ENCODE data around the gene DYNC2I2. TPM values are rescaled to one million over a fixed set of nuclear protein-coding genes. Genes with fewer than 3 reads are reported as not detected.

DYNC2I2 gene
- total RNA-seq, 1 experiment from 2014 or later: 58.6 TPM

- Histone ChIP-seq H3K27ac (ENCODE audit: insufficient read length, low read depth, low read length) (no peak overlapping the region), H4K91ac (ENCODE audit: insufficient read length, low read depth, low read length) (no peak overlapping the region), H3K9me3 (ENCODE audit: control insufficient read depth, low read depth, low read length) (no peaks in the 10 kb centered on the region), H4K5ac (ENCODE audit: insufficient read length, low read depth, low read length) (no peak overlapping the region), H3K14ac (ENCODE audit: insufficient read depth, low read length) (no peak overlapping the region), H3T11ph (ENCODE audit: low read length) (no peak overlapping the region), H2BK20ac (ENCODE audit: low read depth, low read length, poor library complexity, severe bottlenecking) (no peak overlapping the region), H2BK15ac (ENCODE audit: low read depth, low read length) (no peak overlapping the region), H3K4ac (ENCODE audit: low read depth, low read length) (no peak overlapping the region), H4K20me1 (ENCODE audit: control insufficient read depth, insufficient read depth, insufficient read length) (no peaks in the 10 kb centered on the region), H3K79me2 (ENCODE audit: insufficient read depth, low read length) (no peaks in the 10 kb centered on the region), H3K4me1 (ENCODE audit: insufficient read depth, low read length) (no peaks in the 10 kb centered on the region), H2BK5ac (ENCODE audit: insufficient read length, low read length) (no peak overlapping the region), H3K9ac (ENCODE audit: extremely low read depth, insufficient read length, low read length) (no peak overlapping the region), H2AK5ac (ENCODE audit: insufficient read length, low read length) (no peak overlapping the region), H4K8ac (replicated peaks; ENCODE audit: insufficient read length, low read depth, low read length) (no peak overlapping the region), H3K18ac (ENCODE audit: insufficient read length, low read depth, low read length) (no peak overlapping the region), H2AFZ (ENCODE audit: low read length) (no peak overlapping the region), H2BK12ac (ENCODE audit: insufficient read length, low read depth, low read length) (no peak overlapping the region), H3K23me2 (ENCODE audit: insufficient read length, low read depth, low read length, poor library complexity, severe bottlenecking) (no peaks in the 10 kb centered on the region), H3K4me2 (ENCODE audit: insufficient read depth, insufficient read length, low read length) (no peak overlapping the region), H2BK120ac (ENCODE audit: low read depth, low read length, poor library complexity, severe bottlenecking) (no peak overlapping the region), H3K56ac (ENCODE audit: insufficient read length, low read depth, low read length) (no peak overlapping the region), H3K23ac (ENCODE audit: insufficient read length, low read depth, low read length) (no peak overlapping the region), H3K79me1 (ENCODE audit: insufficient read depth, low read depth, low read length, poor library complexity, severe bottlenecking) (no peaks in the 10 kb centered on the region), H3K27me3 (ENCODE audit: insufficient read depth, low read length) (no peaks in the 10 kb centered on the region)
- H3K4me1 Mint-ChIP-seq: no peaks in the 10 kb centered on the region
- WGBS (ENCODE audit: extremely low coverage, insufficient read length, low lambda C conversion rate): no CpG with 5 or more reads among the region's 14 CpGs
- H3K4me3 Mint-ChIP-seq: no peak overlapping the region
- H3K27me3 Mint-ChIP-seq (ENCODE audit: low read depth): no peaks in the 10 kb centered on the region
- H3K27ac Mint-ChIP-seq: no peak overlapping the region; a peak in 1 of 7 replicates
- H3K9me3 Mint-ChIP-seq: no peaks in the 10 kb centered on the region
- peaks cover 42 to 89% (median 78%) of the 10 kb centered on the region in 3 experiments for H3K36me3 Mint-ChIP-seq (ENCODE audit: insufficient read depth in 1 of 3, low read depth in 3 of 3)
- DNase-seq: no peak
- TF ChIP-seq CTCF (conservative IDR thresholded peaks at IDR 0.05): no peak
Observed at GRCh38 chr9:128621730-128622455, 34.8 kb downstream of the DYNC2I2 start.
